GM12878 (cell line): ENCODE results near the gene FAM162A.

Source experiments
- POLR2A ChIP-seq: IDR thresholded peaks from 2 replicates; pipeline ENCODE4 v1.6.1; 2011; ENCODE audit warnings: low read depth, mild to moderate bottlenecking, low read length
- SMC3 ChIP-seq: IDR thresholded peaks from 2 replicates; pipeline ENCODE4 v1.6.1; 2011; ENCODE audit warnings: low read length, improper control_type of control experiment, borderline replicate concordance
- TF ChIP-seq, protein P1 (sequence below), 3 experiments: IDR thresholded peaks in 2 of 3; conservative IDR thresholded peaks in 1 of 3; 2 replicates each; pipeline ENCODE4 v1.5.1; 2011; ENCODE audit warnings: low read depth in 3 of 3, low read length in 3 of 3, mild to moderate bottlenecking in 3 of 3, control low read depth in 2 of 3, moderate library complexity in 2 of 3, inconsistent platforms in 1 of 3, mixed read lengths in 1 of 3; ENCODE audit not compliant: control insufficient read depth in 2 of 3, insufficient read depth in 1 of 3; ENCODE audit errors: extremely low read depth in 1 of 3
- TF ChIP-seq, protein P2 (sequence below): IDR thresholded peaks from 2 replicates; pipeline ENCODE4 v1.6.1; 2012; ENCODE audit warnings: mild to moderate bottlenecking, low read depth, low read length

GRCh38 chr3:122409446-122409845 is 25.5 kb downstream of the FAM162A start:
- TF ChIP-seq SMC3 (no peak), POLR2A (no peak)
- TF ChIP-seq, protein P1, sequence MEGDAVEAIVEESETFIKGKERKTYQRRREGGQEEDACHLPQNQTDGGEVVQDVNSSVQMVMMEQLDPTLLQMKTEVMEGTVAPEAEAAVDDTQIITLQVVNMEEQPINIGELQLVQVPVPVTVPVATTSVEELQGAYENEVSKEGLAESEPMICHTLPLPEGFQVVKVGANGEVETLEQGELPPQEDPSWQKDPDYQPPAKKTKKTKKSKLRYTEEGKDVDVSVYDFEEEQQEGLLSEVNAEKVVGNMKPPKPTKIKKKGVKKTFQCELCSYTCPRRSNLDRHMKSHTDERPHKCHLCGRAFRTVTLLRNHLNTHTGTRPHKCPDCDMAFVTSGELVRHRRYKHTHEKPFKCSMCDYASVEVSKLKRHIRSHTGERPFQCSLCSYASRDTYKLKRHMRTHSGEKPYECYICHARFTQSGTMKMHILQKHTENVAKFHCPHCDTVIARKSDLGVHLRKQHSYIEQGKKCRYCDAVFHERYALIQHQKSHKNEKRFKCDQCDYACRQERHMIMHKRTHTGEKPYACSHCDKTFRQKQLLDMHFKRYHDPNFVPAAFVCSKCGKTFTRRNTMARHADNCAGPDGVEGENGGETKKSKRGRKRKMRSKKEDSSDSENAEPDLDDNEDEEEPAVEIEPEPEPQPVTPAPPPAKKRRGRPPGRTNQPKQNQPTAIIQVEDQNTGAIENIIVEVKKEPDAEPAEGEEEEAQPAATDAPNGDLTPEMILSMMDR (IDR thresholded peaks at IDR 0.05 in 2 of 3, conservative IDR thresholded peaks at IDR 0.05 in 1 of 3; ENCODE audit: control insufficient read depth in 2 of 3, extremely low read depth in 1 of 3, insufficient read depth in 1 of 3, low read depth in 3 of 3, low read length in 3 of 3) = no peak
- TF ChIP-seq, protein P2, sequence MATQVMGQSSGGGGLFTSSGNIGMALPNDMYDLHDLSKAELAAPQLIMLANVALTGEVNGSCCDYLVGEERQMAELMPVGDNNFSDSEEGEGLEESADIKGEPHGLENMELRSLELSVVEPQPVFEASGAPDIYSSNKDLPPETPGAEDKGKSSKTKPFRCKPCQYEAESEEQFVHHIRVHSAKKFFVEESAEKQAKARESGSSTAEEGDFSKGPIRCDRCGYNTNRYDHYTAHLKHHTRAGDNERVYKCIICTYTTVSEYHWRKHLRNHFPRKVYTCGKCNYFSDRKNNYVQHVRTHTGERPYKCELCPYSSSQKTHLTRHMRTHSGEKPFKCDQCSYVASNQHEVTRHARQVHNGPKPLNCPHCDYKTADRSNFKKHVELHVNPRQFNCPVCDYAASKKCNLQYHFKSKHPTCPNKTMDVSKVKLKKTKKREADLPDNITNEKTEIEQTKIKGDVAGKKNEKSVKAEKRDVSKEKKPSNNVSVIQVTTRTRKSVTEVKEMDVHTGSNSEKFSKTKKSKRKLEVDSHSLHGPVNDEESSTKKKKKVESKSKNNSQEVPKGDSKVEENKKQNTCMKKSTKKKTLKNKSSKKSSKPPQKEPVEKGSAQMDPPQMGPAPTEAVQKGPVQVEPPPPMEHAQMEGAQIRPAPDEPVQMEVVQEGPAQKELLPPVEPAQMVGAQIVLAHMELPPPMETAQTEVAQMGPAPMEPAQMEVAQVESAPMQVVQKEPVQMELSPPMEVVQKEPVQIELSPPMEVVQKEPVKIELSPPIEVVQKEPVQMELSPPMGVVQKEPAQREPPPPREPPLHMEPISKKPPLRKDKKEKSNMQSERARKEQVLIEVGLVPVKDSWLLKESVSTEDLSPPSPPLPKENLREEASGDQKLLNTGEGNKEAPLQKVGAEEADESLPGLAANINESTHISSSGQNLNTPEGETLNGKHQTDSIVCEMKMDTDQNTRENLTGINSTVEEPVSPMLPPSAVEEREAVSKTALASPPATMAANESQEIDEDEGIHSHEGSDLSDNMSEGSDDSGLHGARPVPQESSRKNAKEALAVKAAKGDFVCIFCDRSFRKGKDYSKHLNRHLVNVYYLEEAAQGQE = no peak
